Caco-2 (cell line): ENCODE measurements around the gene ZNF473. TPM values are rescaled to one million over a fixed set of nuclear protein-coding genes. Genes with fewer than 3 reads are reported as not detected.

Source experiments
- BruUV-seq: library from RNA; stranded (reverse); fragments of 400-500 nt; replicated peaks from 2 replicates; lab custom pipeline; 2021; lab: Mats Ljungman, UMichigan
- CTCF ChIA-PET: fragments of 300-600 bp; sonication (Branson Sonifier 250); formaldehyde crosslinking; loops from one replicate; lab custom pipeline; 2022; ENCODE audit warnings: antibody characterized with exemption; lab: Charles Lee
- POLR2A ChIA-PET: fragments of 300-600 bp; sonication (Branson Sonifier 250); formaldehyde crosslinking; loops from one replicate; lab custom pipeline; 2022; ENCODE audit warnings: antibody characterized with exemption; lab: Charles Lee
- DNase-seq, 2 experiments: peaks; one replicate each; pipeline versions ENCODE4 v3.0.0 to v3.0.0-alpha.2; 2020 to 2022
- H3K27me3 ChIP-seq: replicated peaks from 2 replicates; pipeline ENCODE4 v1.6.0; 2011; ENCODE audit warnings: low read length; ENCODE audit not compliant: control insufficient read depth, insufficient read depth
- H3K36me3 ChIP-seq: 2 replicates; pipeline ENCODE4 v1.5.1; 2011; ENCODE audit warnings: low read length; ENCODE audit not compliant: control insufficient read depth, insufficient read depth
- H3K4me1 ChIP-seq: fragments of 250-450 bp; sonication (Bioruptor Pico); 2 replicates; pipeline ENCODE4 v1.5.1; 2020; ENCODE audit warnings: mild to moderate bottlenecking
- H3K4me3 ChIP-seq: 2 replicates; pipeline ENCODE4 v1.5.1; 2011; ENCODE audit warnings: low read depth, mild to moderate bottlenecking, control low read depth, low read length
- H3K9me3 ChIP-seq: fragments of 250-450 bp; sonication (Bioruptor Pico); 2 replicates; pipeline ENCODE4 v1.5.1; 2020; ENCODE audit warnings: mild to moderate bottlenecking, moderate library complexity
- H3K27ac Mint-ChIP-seq: one replicate; pipeline ENCODE4 v1.8.0; 2022; ENCODE audit warnings: mixed read lengths; ENCODE audit not compliant: unreplicated experiment
- H3K27me3 Mint-ChIP-seq: one replicate; pipeline ENCODE4 v1.8.0; 2022; ENCODE audit warnings: mixed read lengths; ENCODE audit not compliant: insufficient read depth, unreplicated experiment
- H3K36me3 Mint-ChIP-seq: one replicate; pipeline ENCODE4 v1.8.0; 2022; ENCODE audit warnings: mild to moderate bottlenecking, mixed read lengths; ENCODE audit not compliant: insufficient read depth, unreplicated experiment
- H3K4me1 Mint-ChIP-seq: one replicate; pipeline ENCODE4 v1.8.0; 2022; ENCODE audit warnings: low read depth, mixed read lengths; ENCODE audit not compliant: unreplicated experiment
- H3K4me3 Mint-ChIP-seq: one replicate; pipeline ENCODE4 v1.8.0; 2022; ENCODE audit warnings: mild to moderate bottlenecking, moderate library complexity, mixed read lengths; ENCODE audit not compliant: unreplicated experiment
- H3K9me3 Mint-ChIP-seq: one replicate; pipeline ENCODE4 v1.8.0; 2022; ENCODE audit warnings: mixed read lengths; ENCODE audit not compliant: unreplicated experiment
- intact Hi-C: fragments of 100-400 bp; cut with micrococcal nuclease; formaldehyde crosslinking; loops from one replicate; pipeline ENCODE4 v1.10.0; 2022; ENCODE audit not compliant: unreplicated experiment
- total RNA-seq: library from RNA; stranded (reverse); gene quantifications from 2 replicates; pipeline ENCODE4 v1.2.3, GENCODE V29; 2022
- TF ChIP-seq, protein P1 (sequence below), 2 experiments: fragments of 200-600 bp in 1 of 2; IDR thresholded peaks; 1 replicate in 1 of 2; 2 replicates in 1 of 2; pipeline versions ENCODE4 v1.5.1 to v1.8.0; 2011 to 2022; ENCODE audit warnings: antibody characterized with exemption in 1 of 2, control low read depth in 1 of 2, inconsistent platforms in 1 of 2, low read depth in 1 of 2, low read length in 1 of 2, mild to moderate bottlenecking in 1 of 2, moderate library complexity in 1 of 2; ENCODE audit not compliant: insufficient read depth in 1 of 2, severe bottlenecking in 1 of 2, unreplicated experiment in 1 of 2

Gene ZNF473
- total RNA-seq, 1 experiment from 2014 or later, result 22.3 TPM

DNA sequence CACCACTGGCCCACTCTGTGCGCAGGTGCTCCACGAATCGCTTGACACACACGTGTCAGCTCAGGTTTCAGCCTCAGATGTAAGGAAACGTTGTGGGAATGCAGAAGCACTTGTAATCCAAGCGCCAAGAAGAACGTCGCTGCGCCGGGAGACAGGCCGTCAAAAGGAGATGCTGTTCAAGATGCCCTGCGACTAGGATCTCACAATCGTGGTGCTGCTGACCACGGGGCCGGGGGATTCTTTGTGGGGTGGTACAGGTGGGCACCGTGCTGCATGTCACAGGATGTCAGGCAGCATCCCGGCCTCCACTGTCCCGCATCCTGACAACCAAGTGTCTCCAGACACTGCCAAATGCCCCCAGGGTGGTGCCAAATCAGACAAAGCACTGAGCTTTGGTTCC lies 47.9 kb upstream of the ZNF473 start:
- DNase-seq, result no peak
- Mint-ChIP-seq H3K36me3 (peaks cover 6% of the 10 kb centered on the region), H3K27me3 (no peaks in the 10 kb centered on the region), H3K27ac (no peak overlapping the region), H3K9me3 (no peaks in the 10 kb centered on the region), H3K4me3 (no peak overlapping the region), H3K4me1 (peaks cover 9% of the 10 kb centered on the region)
- intact Hi-C loops, result no loop called here
- no TSS peak for BruUV-seq
- Histone ChIP-seq H3K27me3 (no peaks in the 10 kb centered on the region), H3K4me1 (peaks cover 16% of the 10 kb centered on the region), H3K4me3 (no peak overlapping the region), H3K9me3 (no peaks in the 10 kb centered on the region), H3K36me3 (no peaks in the 10 kb centered on the region; the same call in 1 of the 2 replicates)
- POLR2A ChIA-PET, result interaction anchor here (1.0 kb wide), 1 partner anchor 101 kb away, joined by 3 read pairs; the partner anchor contains the start of gene AKT1S1
- TF ChIP-seq, protein P1, sequence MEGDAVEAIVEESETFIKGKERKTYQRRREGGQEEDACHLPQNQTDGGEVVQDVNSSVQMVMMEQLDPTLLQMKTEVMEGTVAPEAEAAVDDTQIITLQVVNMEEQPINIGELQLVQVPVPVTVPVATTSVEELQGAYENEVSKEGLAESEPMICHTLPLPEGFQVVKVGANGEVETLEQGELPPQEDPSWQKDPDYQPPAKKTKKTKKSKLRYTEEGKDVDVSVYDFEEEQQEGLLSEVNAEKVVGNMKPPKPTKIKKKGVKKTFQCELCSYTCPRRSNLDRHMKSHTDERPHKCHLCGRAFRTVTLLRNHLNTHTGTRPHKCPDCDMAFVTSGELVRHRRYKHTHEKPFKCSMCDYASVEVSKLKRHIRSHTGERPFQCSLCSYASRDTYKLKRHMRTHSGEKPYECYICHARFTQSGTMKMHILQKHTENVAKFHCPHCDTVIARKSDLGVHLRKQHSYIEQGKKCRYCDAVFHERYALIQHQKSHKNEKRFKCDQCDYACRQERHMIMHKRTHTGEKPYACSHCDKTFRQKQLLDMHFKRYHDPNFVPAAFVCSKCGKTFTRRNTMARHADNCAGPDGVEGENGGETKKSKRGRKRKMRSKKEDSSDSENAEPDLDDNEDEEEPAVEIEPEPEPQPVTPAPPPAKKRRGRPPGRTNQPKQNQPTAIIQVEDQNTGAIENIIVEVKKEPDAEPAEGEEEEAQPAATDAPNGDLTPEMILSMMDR (IDR thresholded peaks at IDR 0.05; ENCODE audit: insufficient read depth in 1 of 2, low read depth in 1 of 2, low read length in 1 of 2, severe bottlenecking in 1 of 2, unreplicated experiment in 1 of 2), result no peak
- CTCF ChIA-PET, result no interaction called here

DNA sequence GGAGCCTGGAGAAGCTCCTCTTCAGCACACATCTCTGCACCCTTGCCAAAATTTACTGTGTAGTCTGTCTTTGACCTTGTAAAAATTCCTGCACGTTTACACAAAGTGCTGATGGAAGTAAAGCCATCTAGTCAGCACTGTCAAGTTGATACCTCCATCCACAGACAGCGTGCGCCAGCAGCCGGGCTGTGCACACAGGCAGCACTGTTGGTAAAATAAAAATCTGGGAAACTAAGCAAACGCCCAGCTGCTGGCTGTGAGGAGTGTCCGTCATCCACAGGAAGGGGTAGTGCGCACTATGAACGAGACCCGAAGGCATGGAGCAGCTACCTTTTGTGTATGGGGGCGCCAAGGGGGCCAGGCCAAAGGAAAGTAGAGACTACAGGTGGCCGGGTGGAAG lies 47.5 kb upstream of the ZNF473 start:
- Mint-ChIP-seq H3K4me3 (no peak overlapping the region), H3K27ac (no peak overlapping the region), H3K27me3 (no peaks in the 10 kb centered on the region), H3K36me3 (peaks cover 6% of the 10 kb centered on the region), H3K4me1 (peaks cover 9% of the 10 kb centered on the region), H3K9me3 (no peaks in the 10 kb centered on the region)
- no peak overlapping the region for H3K4me3 ChIP-seq
- H3K36me3 ChIP-seq, result no peaks in the 10 kb centered on the region; the same call in 1 of the 2 replicates
- no TSS peak for BruUV-seq
- peaks cover 16% of the 10 kb centered on the region for H3K4me1 ChIP-seq
- no peak for DNase-seq
- ChIA-PET POLR2A (interaction anchor here (0.5 kb wide), 1 partner anchor 45 kb away, joined by 4 read pairs; no protein-coding TSS in a partner anchor), CTCF (no interaction called here)
- intact Hi-C loops, result no loop called here
- H3K9me3 ChIP-seq, result no peaks in the 10 kb centered on the region
- H3K27me3 ChIP-seq, result no peaks in the 10 kb centered on the region
- TF ChIP-seq, protein P1 (IDR thresholded peaks at IDR 0.05; ENCODE audit: insufficient read depth in 1 of 2, low read depth in 1 of 2, low read length in 1 of 2, severe bottlenecking in 1 of 2, unreplicated experiment in 1 of 2), result no peak

DNA sequence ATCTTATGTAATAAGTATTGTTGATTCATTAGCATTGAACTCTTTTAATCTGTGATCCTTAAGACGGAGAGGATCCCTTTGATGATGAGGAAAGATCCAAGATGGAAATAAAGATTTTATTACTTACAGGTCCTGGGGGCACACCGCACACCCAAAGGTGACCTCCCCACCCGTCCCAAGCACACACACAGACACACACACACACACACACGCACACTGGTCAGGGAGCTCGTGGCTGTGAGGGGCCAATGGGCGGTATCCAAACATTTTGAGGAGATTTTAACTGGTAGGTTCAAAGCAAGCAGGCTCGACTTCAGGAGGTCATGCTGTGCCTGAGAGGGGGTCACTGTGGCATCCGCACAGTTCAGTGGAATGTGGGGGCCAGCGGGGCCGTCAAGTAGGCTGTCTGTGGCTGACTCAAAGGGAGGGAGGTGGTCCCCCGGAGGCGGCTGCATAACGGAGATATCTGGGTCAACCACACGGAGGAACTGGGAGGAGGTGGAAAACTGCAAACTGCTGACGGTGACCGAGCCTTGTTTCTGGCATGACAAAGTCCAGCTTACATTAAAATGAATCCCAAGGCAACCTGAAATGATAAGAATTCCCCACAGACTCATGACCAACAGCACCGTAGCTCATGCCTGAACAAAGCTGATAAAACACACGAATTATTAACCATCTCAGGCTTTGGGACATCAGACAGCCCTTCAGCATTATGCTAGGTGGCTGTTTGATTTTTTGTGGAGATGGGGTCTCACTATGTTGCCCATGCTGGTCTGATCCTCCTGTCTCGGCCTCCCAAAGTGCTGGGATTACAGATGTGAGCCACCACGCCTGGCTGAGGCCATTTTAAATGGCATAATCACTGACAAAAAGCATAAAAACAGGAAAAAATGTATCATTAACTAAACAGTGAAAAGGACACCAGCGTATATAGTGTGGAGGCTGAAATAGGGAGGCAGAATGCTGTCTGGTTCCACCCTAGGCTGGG lies 43.9 kb upstream of the ZNF473 start:
- Mint-ChIP-seq H3K9me3 (no peaks in the 10 kb centered on the region), H3K4me1 (peaks cover 2% of the 10 kb centered on the region), H3K27me3 (no peaks in the 10 kb centered on the region), H3K36me3 (peaks cover 6% of the 10 kb centered on the region), H3K4me3 (no peak overlapping the region), H3K27ac (no peak overlapping the region)
- ChIA-PET POLR2A (no interaction called here), CTCF (no interaction called here)
- H3K9me3 ChIP-seq, result no peaks in the 10 kb centered on the region; the same call in 1 of the 2 replicates
- no peaks in the 10 kb centered on the region; the same call in 1 of the 2 replicates for H3K36me3 ChIP-seq
- no peaks in the 10 kb centered on the region for H3K27me3 ChIP-seq
- intact Hi-C loops, result no loop called here
- H3K4me3 ChIP-seq, result no peak overlapping the region
- no peak for DNase-seq
- no TSS peak for BruUV-seq
- TF ChIP-seq, protein P1 (IDR thresholded peaks at IDR 0.05; ENCODE audit: insufficient read depth in 1 of 2, low read depth in 1 of 2, low read length in 1 of 2, severe bottlenecking in 1 of 2, unreplicated experiment in 1 of 2), result no peak
- peaks cover 9% of the 10 kb centered on the region for H3K4me1 ChIP-seq
